TTC549 (cell line): ENCODE measurements around the gene ZSWIM8.

Experiments used
- FAIRE-seq: peaks from 2 replicates; lab custom pipeline; 2012; peaks lifted over from hg19 to GRCh38; lab: Jason Lieb, UNC

The ZSWIM8 gene

GRCh38 chr10:73847031-73847430 lies 61.6 kb downstream of the ZSWIM8 start:
- no peak for FAIRE-seq

- FAIRE-seq = no peak
Measured at GRCh38 chr10:73848821-73849489, 63.5 kb downstream of the ZSWIM8 start.

GRCh38 chr10:73850211-73850610 lies 64.8 kb downstream of the ZSWIM8 start:
- no peak for FAIRE-seq

GRCh38 chr10:73850863-73851461 lies 65.6 kb downstream of the ZSWIM8 start:
- no peak for FAIRE-seq
